GM18858 (cell line): Measurements from ENCODE around the gene C3orf62.

Experiments used
- ATAC-seq: cut with Tn5 transposase; IDR thresholded peaks from one replicate; pipeline ENCODE4 v1.9.1; 2021; ENCODE audit not compliant: unreplicated experiment

The C3orf62 gene

DNA sequence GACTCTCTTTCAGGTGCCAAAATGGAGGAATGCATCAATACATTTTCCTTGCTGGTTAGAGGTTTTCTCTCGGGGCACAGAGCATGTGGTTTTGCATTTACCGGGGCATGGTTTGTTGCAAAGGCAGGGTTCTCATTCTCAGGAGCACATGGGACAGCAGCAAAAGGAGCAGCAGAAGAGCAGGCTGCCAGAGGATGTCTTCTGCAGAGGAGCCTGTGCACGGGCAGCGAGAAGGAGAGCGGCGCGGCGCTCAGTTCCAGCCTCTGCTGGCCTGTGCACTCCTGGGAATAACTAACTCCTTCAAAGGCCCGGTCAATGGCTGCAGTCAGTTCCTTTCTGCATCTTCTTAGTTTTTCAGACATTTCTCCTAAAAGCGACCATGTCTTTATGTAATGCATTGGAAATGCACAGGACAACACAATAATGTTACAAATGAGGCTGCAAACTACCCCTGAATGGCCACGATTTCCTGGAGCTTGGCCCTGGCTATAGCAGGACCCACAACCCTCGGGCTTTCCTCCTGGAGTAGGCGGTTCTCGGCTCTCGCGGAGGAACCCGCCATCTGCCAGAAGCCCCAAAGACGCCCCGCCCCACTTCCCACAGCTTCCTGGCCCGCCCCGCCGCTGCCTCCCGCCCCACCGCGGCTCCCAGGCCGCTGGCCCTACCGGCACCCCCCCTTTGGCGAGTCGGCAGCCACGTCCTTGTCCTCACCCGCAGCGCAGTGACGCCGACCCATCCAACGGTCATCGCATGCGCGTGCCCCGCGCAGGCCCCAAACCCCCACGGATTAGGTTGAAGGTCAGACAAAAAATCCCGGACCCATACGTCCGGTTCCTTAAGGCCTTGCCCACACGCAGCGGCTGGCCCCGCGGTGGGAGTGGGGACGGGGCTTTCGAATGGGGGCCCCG lies at the start of gene C3orf62:
Gene C3orf62 (minus strand): TSS at position 758 of the 908 bp plus-strand sequence. CDS start 360 bp downstream, at position 398.
- no peak for ATAC-seq

DNA sequence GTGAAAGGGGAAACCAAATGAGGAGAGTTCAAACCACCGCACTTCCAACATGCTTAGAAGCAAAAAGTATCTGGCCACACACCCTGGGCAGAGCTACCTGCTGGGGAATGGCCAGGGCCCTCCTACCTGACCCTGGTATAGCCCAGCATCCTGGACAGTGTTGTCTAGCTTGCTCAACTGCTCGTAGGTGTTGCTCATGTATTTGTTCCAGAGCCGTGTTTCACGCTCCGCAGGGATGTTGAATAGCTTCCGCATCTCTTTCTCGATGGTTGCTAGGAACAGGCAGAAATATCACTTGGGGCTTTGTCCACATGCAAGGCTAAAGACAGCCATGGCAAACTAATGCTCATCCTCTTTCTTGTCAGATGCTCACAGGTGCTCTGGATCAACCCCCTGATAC lies 47.7 kb upstream of the C3orf62 start:
- no peak for ATAC-seq

DNA sequence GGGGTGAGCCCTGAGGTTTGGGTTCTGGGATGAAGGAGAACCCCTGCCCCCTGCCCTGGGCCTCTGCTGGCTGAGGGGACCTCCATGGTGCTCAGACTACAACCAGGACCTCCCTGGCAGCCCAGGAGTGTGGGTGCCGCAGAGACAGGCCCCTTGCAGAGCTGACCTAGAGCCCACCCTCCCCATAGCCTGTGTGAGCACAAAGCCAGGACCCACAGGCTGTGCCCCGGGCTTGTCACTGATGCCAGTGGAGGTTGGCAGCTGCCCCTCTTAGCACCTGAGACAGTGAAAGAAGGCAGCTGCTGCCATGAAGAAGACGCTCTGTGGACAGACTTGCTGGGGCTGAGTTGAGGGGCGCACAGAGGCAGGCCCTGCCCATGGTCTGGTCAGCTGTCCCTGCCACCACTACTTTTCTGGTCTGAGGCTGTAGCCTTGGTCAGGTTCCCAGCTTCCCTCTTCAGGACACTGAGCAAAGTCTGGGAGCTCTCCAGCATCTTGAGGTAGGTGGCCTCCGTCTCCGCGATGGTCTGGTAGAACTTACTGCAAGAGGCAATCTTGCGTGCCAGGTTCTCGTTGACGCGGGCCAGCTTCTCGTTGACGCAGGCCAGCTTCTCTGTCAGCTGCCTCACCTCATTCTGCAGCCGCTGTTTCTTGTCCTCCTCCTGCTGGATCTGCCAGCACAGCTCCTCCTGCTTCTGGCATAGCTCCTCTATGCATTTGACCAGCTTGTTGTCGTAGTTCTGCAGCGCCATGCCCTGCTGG lies 39.8 kb upstream of the C3orf62 start:
- ATAC-seq = no peak

DNA sequence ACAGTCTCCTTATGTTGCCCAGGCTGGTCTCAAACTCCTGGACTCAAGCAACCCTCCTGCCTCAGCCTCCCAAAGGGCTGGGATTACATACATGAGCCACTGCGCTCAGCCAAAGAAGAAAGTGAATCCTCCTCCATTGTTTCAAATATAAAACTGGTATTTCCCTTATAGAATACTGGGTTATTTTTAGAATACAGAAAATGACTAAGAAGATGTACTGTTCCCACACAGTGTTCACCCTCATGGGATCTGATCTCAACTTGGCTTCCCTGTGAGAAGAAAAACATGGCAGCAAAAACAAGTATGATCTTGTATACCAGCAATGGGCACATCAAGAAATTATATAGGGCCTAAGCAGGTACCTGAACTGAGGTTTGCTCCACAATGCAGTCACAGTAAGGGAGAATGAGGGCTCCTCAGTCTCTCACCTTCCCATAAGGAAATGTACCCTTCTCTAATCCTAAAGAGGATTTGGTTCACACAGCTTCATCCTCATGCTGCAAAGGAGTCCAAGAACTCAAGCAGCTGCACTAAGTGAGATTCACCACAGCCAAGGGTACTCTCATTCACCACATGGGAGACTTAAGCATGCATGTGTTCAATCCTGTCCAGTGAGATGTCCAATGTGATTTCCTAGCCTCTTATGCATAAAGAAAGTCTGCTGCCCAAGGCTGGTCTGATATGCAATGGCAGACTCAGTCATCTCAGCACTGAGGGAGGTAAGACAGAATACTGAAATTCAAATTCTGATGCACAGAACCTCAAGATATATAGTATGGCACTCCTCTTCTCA lies 37.1 kb upstream of the C3orf62 start:
- ATAC-seq = no peak

DNA sequence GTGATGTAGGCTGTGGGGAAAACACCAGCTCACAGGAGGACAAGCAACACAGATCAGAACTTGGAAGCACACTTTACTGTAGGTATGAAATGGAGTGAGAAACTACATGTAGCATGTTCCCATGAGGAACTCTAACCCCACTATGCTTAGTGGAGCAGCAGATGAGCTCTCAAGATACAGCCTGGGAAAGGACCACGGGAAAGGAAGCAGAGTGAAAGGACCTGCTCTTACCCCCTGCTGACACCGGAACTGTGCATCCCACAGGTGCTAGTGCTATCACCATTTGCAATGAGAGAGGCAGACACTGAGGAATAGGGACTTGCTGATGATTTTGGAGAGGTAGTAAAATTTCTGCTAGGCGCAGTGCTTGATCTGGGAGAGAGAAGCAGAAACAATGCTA lies 34.3 kb upstream of the C3orf62 start:
- ATAC-seq = no peak

DNA sequence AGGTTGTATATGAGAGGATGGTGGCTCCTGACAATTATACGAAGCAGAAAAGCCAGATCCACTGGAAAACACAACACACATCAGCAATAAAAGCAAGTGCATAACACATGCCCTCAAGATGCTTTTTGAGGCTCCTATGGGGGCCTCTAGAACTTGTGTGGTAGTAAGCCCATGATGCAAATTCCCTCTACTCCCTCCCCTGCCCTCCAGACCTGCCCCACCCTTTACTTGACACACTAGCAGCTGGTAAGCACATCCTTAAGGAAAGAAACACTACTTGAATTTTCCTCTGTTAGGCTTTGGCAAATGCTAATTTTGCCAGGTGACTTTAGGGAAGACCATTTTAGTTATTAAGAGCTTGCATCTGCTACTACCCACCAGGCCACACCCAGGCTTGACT lies 33.6 kb upstream of the C3orf62 start:
- ATAC-seq = no peak

DNA sequence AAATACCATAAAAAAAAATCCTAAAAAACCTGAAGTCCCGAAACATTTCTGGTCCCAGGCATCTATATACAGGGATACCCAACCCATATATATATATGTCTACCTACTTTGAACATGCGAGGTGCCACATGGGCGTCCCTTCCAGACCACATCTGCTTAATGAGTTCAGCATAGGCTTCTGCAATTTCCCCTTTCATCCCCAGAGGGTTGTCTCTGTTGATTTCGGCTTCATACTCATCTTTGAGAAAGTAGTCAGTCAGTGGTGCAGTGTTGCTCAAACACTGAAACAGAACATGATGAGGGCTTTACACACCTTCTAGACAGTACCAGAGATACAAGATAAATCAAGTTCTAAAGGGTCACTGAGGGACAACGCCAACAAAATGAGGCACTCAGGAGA lies 28.6 kb upstream of the C3orf62 start:
- ATAC-seq = no peak

DNA sequence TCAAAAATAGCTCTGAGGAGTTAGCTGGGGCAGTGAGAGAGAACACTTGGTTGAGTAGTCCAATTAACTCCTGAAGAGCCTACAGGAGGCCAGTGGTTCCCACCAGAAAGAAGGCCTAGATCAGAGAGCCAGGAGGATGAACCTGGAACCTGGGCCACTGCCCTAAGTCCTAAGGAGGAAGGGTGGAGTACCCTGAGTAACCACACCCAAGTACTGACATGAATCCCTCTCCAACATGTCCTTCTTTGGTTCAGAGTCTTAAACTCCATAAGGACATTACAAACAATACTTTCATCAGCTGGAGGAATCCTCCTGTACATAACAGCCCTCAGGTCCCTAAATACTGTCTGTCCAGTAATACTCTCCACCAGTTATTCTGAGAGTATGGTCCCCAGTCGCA lies 25.6 kb upstream of the C3orf62 start:
- ATAC-seq = no peak

DNA sequence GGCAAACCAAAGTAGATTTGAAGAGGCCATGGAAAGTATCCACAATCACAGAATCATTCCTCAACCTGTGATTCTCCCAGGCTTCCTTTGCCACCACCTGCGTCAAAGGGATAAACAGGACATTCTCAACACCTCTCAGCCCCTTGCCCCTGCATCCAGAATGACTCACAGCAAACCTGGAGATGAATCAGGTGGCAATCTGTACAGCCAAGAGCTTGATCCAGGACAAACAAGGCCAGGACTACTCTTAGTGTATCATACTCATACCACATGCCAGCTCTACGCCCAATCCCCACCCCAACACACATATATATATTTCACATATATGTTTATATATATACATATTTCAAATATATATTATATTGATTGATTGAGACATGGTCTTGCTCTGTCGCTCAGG lies 23.6 kb upstream of the C3orf62 start:
- no peak for ATAC-seq

DNA sequence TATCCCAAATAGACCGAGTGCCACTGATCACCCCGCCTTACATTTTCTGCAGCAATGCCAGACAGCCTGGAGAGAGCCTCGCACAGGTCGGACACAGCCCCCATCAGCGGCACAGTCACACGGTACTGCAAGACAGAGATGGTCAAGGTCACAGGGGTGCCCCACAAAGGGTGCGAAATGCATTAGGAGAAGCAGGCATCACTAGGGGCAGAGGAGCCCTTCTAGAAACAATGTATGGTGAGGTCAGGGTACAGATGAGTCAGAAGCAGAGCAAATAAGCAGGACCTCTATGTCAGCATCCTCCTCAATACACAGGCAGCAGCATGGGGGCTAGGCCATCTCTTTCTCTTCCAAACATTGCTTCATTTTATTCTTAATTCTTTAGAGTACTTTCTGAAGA lies 21.5 kb upstream of the C3orf62 start:
- ATAC-seq = no peak

DNA sequence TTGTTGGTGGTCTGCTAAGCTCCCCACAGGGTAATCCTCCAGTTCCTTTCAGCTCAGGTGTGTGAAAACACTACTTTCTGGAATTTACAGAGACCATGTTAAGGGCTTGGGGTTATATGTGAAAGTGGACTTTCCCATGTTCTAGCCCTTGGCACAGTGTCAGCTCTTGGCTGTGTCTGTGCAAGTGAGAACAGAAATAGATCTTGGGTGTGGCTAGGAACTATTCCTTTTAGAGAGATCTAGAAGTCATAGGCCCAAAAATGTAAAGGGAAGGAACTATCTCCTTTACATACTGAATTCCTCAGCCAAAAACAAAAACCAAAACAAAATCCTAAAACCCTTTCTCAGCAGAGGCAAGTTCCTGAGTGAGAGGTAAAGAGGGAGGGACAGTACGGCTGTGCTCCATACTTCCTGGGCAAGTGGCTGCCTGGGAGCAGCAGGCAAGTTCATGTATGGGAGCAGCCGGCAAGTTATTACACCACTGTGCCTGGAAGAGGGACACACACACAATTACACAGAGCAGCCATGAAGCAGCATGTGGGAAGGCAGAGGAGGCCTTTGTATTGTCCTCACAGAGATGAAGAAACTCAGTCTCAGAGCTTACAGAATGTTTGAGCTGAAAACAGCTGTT lies 19.9 kb upstream of the C3orf62 start:
- ATAC-seq = no peak

DNA sequence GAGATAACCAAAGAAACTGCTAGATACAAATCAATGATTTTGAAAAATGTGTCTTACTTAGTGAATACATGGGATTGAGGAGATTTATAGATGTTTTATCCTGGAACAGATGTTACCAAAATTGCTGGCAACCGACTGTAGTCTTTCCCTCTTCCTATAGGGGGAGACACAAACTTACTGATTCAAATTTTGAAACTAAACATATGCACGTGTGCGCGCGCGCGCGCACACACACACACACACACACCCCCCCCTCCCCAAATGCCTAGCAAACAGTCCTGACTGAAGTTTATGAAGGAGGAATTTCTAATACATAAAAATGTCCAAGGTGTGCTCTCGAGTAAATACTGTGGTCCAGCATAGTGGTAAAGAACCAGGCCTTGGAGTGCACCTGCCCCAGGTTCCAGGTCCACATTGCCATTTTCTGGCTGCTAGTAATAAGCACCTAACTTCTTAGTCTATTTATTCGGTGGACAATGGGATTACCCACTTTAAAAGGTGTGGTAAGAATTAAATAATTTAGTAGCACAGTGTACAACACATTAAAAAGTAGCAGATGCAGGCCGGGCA lies 18.5 kb upstream of the C3orf62 start:
- ATAC-seq = no peak

DNA sequence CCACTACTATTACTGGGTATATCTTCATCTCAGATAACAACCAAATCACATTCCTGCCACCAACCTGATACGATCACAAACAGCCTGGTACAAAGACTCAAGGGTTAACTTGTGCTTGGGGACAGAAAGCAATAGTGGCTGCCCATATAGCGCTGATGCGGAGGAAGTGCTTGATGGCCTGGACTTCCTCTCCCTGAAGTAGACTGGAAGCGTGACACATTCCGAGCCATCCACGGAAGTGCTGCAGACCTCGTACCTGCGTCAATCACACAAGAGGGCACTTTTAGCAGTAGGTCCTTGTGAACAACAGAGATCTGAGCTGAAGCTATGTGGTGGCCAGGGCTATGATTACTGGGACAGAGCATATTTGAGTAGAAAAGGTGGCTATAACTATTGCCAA lies 17.3 kb upstream of the C3orf62 start:
- ATAC-seq = no peak

DNA sequence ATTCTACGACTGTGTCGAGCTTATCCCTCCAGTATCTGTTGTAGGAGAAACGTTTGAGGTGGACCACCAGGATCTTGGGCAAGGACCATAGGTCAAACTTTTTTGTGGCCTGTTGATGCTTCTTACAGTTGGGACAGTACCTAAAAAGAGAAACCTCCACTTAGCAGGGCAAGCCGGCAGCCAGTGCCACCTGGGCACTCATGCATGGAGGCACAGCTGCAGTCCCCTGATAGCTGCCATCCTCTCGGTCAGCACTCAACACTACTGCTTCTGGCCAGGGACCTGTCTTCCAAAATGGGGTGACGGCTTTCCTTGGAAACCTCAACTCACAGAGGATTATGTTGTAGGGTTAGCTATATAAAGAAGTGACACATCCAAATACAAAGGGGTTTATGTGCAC lies 7.0 kb upstream of the C3orf62 start:
- ATAC-seq = no peak

DNA sequence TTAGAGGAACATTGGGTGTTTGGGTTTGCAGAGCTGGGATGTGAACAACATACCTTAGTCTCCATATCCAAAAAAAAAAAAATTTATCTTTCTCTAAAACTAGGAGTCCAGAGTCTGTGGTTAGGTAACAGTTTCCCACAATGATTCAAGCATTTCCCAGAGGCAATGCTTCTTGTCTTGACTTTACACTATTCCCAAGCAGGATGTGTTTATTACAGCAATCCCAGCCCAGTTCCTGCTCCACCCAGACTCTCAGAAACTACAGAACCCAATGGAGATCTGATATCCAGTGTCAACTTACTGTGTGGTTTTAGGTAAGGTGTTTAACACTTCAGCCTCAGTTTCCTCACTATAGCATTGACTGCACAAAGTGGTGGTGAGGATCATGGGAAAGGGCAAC lies 2.3 kb upstream of the C3orf62 start:
- no peak for ATAC-seq

DNA sequence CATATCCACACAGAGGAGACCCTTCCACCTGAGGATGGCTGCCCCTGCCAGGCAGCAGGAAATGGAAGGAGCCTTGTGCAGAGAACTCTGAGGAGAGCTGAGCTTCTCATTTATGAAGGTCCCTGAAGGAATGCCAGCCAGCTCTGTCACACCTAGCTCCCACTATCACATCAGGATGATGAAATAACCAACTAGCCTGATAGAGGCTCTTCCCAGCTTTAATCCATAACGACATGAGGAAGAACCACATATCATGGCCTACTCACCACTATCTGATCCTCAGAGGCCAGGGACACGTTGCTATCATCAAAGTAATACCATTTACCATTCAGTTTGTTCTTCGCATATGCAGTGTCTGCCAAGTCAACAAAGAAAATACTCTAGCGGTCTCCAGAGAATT lies 1.5 kb upstream of the C3orf62 start:
- ATAC-seq = no peak

DNA sequence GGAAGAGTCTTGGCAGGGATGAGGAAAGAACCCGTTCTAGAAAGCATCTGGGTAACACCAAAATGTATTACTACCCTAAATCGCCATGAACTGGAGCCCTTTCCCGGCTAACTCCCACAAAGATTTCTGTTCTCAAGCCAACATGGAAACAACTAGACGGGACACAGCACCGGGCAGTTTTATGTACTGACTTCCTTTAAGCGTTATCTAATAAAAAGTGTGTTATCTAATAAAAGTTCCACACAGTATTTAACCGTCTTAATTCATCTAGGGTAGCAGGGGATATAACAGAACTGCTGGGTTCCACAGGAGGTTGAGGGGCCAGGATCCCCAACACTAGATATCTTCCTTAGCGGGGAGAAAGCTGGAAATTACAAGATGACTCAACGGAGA lies 347 bp upstream of the C3orf62 start:
- no peak for ATAC-seq

DNA sequence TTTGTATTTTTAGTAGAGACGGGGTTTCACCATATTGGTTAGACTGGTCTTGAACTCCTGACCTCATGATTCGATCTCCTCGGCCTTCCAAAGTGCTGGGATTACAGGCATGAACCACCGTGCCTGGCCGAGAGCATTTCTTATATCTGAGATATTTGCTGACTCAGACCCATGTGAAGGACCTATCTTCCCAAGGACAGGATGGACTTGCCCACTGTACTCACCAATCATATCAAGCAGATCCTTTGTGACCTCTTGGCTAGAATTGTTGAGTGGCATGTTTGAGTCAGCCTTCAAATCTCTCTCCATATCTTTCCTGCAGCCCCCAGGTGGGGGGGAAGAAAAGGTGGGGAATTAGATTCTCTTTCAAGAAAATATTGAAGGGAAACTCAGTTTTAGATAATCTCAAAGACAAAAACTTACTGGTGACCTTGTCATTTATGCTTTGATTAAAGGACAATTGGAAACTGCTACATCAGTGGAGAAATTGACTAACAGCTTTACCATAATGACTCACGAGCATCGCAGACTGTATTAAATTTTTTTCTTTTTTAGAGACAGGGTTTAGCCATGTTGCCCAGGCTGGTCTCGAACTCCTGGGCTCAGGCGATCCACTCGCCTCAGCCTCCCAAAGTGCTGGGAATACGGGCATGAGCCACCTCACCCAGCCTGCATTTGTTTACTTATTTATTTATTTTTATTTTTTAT lies 3.1 kb downstream of the C3orf62 start:
- no peak for ATAC-seq

DNA sequence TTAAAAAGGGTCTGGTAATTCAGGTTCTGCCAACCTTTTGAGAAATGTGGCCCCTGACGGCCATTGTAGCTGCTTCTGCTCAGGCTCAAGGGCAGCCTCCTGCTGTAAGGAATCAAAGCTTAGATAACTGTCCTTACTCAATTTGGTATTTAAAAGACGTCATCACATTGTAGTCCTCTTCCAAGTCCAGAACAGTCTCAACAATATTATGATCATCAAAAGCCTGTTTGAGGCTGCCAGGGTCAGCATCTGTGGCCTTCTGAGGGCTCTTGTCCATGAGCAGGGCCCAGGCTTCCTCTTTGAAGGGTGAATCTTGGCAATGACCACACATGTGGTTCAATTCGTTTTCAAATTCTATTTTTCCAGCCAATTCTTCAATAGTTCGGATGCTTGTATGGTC lies 6.0 kb downstream of the C3orf62 start:
- ATAC-seq = no peak

DNA sequence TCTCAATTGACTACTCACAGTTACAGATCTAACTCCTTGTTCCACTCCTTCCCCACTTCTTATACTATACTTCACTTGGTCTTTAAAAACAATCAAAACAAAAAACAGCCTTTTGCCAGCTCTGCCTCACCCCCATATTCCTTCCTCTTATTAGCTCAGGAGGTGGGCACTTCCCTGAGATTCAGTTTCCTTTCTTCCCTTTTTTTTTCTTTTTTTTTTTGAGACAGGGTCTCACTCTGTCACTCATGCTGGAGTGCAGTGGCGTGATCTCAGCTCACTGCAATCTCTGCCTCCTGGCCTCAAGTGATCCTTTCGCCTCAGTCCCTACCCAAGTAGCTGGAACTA lies 6.9 kb downstream of the C3orf62 start:
- no peak for ATAC-seq
